GM12878 (cell line): Measurements from ENCODE around the gene OTUD6A. TPM values are rescaled to one million over a fixed set of nuclear protein-coding genes. Genes with fewer than 3 reads are reported as not detected.

Experiments
- ATAC-seq: fragments of 200-7000 bp; cut with Tn5 transposase; 3 replicates; pipeline ENCODE4 v1.9.1; 2020; ENCODE audit warnings: mild to moderate bottlenecking, moderate library complexity
- BruUV-seq: library from RNA; stranded (reverse); fragments of 400-500 nt; replicated peaks from 2 replicates; lab custom pipeline; 2021; lab: Mats Ljungman, UMichigan
- CTCF ChIA-PET: fragments of 300-600 bp; sonication (Branson Sonifier 250); formaldehyde crosslinking; extraction: SDS; loops from one replicate; lab custom pipeline; 2021; ENCODE audit warnings: inconsistent platforms; lab: Yijun Ruan, JAX
- POLR2A ChIA-PET: fragments of 350-600 bp; formaldehyde crosslinking; extraction: SDS; loops from one replicate; lab custom pipeline; 2021; ENCODE audit warnings: inconsistent platforms; lab: Charles Lee
- RAD21 ChIA-PET: fragments of 300-600 bp; sonication (Branson Sonifier 250); formaldehyde crosslinking; loops from one replicate; lab custom pipeline; 2023; ENCODE audit warnings: antibody characterized with exemption; ENCODE audit not compliant: unreplicated experiment; lab: Charles Lee
- SMC1A ChIA-PET: fragments of 300-600 bp; sonication (Branson Sonifier 250); formaldehyde crosslinking; loops from one replicate; lab custom pipeline; 2023; ENCODE audit not compliant: unreplicated experiment, uncharacterized antibody; lab: Charles Lee
- DNase-seq: peaks from one replicate; pipeline ENCODE4 v3.0.0-alpha.2; 2011; ENCODE audit warnings: low read depth, low spot score
- FAIRE-seq: peaks from 3 replicates; lab custom pipeline; 2011; peaks lifted over from hg19 to GRCh38; lab: Jason Lieb, UNC
- H2AFZ ChIP-seq: 2 replicates; pipeline ENCODE4 v1.6.0; 2011; ENCODE audit warnings: low read depth, low read length, control low read depth; ENCODE audit not compliant: control insufficient read depth
- H3K27ac ChIP-seq: 2 replicates; pipeline ENCODE4 v1.5.1; 2011; ENCODE audit warnings: control low read depth; ENCODE audit not compliant: control insufficient read depth, insufficient read depth
- H3K27me3 ChIP-seq, 2 experiments: replicated peaks in 1 of 2; 2 replicates each; pipeline versions ENCODE4 v1.6.0 to v1.6.1; 2011; ENCODE audit warnings: low read length in 1 of 2; ENCODE audit not compliant: control insufficient read depth in 2 of 2, insufficient read depth in 2 of 2
- H3K36me3 ChIP-seq, 2 experiments: 2 replicates each; pipeline ENCODE4 v1.5.1; 2011; ENCODE audit warnings: low read length in 1 of 2; ENCODE audit not compliant: control insufficient read depth in 2 of 2, insufficient read depth in 2 of 2
- H3K4me1 ChIP-seq: 2 replicates; pipeline ENCODE4 v1.6.1; 2011; ENCODE audit warnings: mild to moderate bottlenecking, low read length, moderate library complexity, mixed read lengths; ENCODE audit not compliant: control insufficient read depth, insufficient read depth
- H3K4me2 ChIP-seq: 2 replicates; pipeline ENCODE4 v1.6.0; 2011; ENCODE audit warnings: control low read depth; ENCODE audit not compliant: control insufficient read depth, insufficient read depth
- H3K4me3 ChIP-seq: fragments of 200-600 bp; sonication (generic); 2 replicates; pipeline ENCODE4 v1.5.1; 2016
- H3K79me2 ChIP-seq: 2 replicates; pipeline ENCODE4 v1.6.0; 2011; ENCODE audit warnings: low read length; ENCODE audit not compliant: control insufficient read depth, insufficient read depth
- H3K9ac ChIP-seq: 2 replicates; pipeline ENCODE4 v1.8.0; 2011; ENCODE audit warnings: low read length, control low read depth, mixed read lengths; ENCODE audit not compliant: control insufficient read depth, insufficient read depth
- H3K9me3 ChIP-seq: replicated peaks from 3 replicates; pipeline ENCODE4 v1.5.1; 2011; ENCODE audit warnings: mild to moderate bottlenecking, low read length; ENCODE audit not compliant: control insufficient read depth, insufficient read depth
- H4K20me1 ChIP-seq: 2 replicates; pipeline ENCODE4 v1.6.0; 2011; ENCODE audit not compliant: control insufficient read depth, insufficient read depth
- ATF3 ChIP-seq: IDR thresholded peaks from 2 replicates; pipeline ENCODE4 v1.6.1; 2011; ENCODE audit warnings: low read depth, mild to moderate bottlenecking, low read length, moderate library complexity, borderline replicate concordance; ENCODE audit errors: extremely low read depth
- CREM ChIP-seq: IDR thresholded peaks from 2 replicates; pipeline ENCODE4 v1.6.1; 2014; ENCODE audit warnings: antibody characterized with exemption, low read depth
- DPF2 ChIP-seq: fragments of 450-650 bp; IDR thresholded peaks from 2 replicates; pipeline ENCODE4 v1.6.1; 2017; ENCODE audit warnings: mild to moderate bottlenecking
- ESRRA ChIP-seq: IDR thresholded peaks from 2 replicates; pipeline ENCODE4 v1.6.1; 2012; ENCODE audit warnings: mild to moderate bottlenecking, low read length, improper control_type of control experiment
- FOS ChIP-seq: IDR thresholded peaks from 3 replicates; pipeline ENCODE4 v1.6.1; 2011; ENCODE audit warnings: borderline replicate concordance; ENCODE audit not compliant: insufficient read length; ENCODE audit errors: extremely low read depth
- GABPA ChIP-seq: IDR thresholded peaks from 2 replicates; pipeline ENCODE4 v1.6.1; 2014; ENCODE audit warnings: antibody characterized with exemption, low read depth, mild to moderate bottlenecking, inconsistent platforms
- HDGF ChIP-seq: fragments of 450-650 bp; IDR thresholded peaks from 2 replicates; pipeline ENCODE4 v1.6.1; 2016; ENCODE audit warnings: antibody characterized with exemption
- IKZF1 ChIP-seq: fragments of 450-650 bp; conservative IDR thresholded peaks from 2 replicates; pipeline ENCODE4 v1.6.1; 2017; ENCODE audit warnings: antibody characterized with exemption, mild to moderate bottlenecking
- MAX ChIP-seq: IDR thresholded peaks from 2 replicates; pipeline ENCODE4 v1.6.1; 2012; ENCODE audit warnings: low read depth, low read length, improper control_type of control experiment
- MTA2 ChIP-seq: fragments of 450-650 bp; IDR thresholded peaks from 2 replicates; pipeline ENCODE4 v1.6.1; 2016; ENCODE audit warnings: low read depth, mild to moderate bottlenecking, moderate library complexity
- NR2C2 ChIP-seq: IDR thresholded peaks from 2 replicates; pipeline ENCODE4 v1.6.1; 2011; ENCODE audit warnings: borderline replicate concordance, low read depth; ENCODE audit not compliant: control insufficient read depth, insufficient read length
- PAX8 ChIP-seq: fragments of 450-650 bp; IDR thresholded peaks from 2 replicates; pipeline ENCODE4 v1.6.1; 2017; ENCODE audit warnings: mild to moderate bottlenecking, moderate library complexity
- POLR2AphosphoS2 ChIP-seq: IDR thresholded peaks from 2 replicates; pipeline ENCODE4 v1.6.1; 2011; ENCODE audit warnings: low read depth, mild to moderate bottlenecking, low read length, improper control_type of control experiment, moderate library complexity
- RELB ChIP-seq: fragments of 450-650 bp; IDR thresholded peaks from 2 replicates; pipeline ENCODE4 v1.6.1; 2017; ENCODE audit warnings: low read depth, mild to moderate bottlenecking, moderate library complexity
- RFX5 ChIP-seq: IDR thresholded peaks from 2 replicates; pipeline ENCODE4 v1.6.1; 2011; ENCODE audit warnings: low read depth, low read length, improper control_type of control experiment
- SRF ChIP-seq, 2 experiments: IDR thresholded peaks; 2 replicates each; pipeline ENCODE4 v1.6.1; 2011; ENCODE audit warnings: low read depth in 2 of 2, low read length in 2 of 2, mild to moderate bottlenecking in 1 of 2, moderate library complexity in 1 of 2
- STAT1 ChIP-seq: fragments of 450-650 bp; conservative IDR thresholded peaks from 2 replicates; pipeline ENCODE4 v1.6.1; 2014; ENCODE audit warnings: antibody characterized with exemption, mild to moderate bottlenecking
- ZZZ3 ChIP-seq: IDR thresholded peaks from 2 replicates; pipeline ENCODE4 v1.6.1; 2011; ENCODE audit warnings: low read depth; ENCODE audit not compliant: control insufficient read depth, insufficient read length
- WGBS: methylation state at CpG from one replicate; pipeline ENCODE4 v1.1.6; 2016; ENCODE audit warnings: low lambda C conversion rate; ENCODE audit not compliant: insufficient replicate concordance, insufficient coverage; ENCODE audit errors: missing lambda C conversion rate; 5-methylcytosine and 5-hydroxymethylcytosine counted together
- in situ Hi-C: fragments of 300-500 bp; cut with MboI; formaldehyde crosslinking; loops from 9 replicates; pipeline ENCODE4 v1.14.3; 2018; ENCODE audit warnings: mixed read lengths
- intact Hi-C: fragments of 100-400 bp; cut with micrococcal nuclease; formaldehyde crosslinking; loops from one replicate; pipeline ENCODE4 v1.14.2; 2022; ENCODE audit not compliant: unreplicated experiment
- polyA plus RNA-seq, 11 experiments: library from polyadenylated mRNA; depleted of rRNA in 4 of 11; unstranded in 6 of 11; stranded (reverse) in 5 of 11; fragments of >200 nt; fragmentation: Nextera tagmentation in 4 of 11; fragmentation: Illumina TruSeq in 1 of 11; extraction: Ambion mirVana in 4 of 11; extraction: Trizol in 1 of 11; gene quantifications; 1 replicate in 1 of 11; 2 replicates in 10 of 11; pipeline versions ENCODE4 v1.2.1 to v1.2.3, GENCODE V29; 2011 to 2016; ENCODE audit warnings: inconsistent platforms in 2 of 11, missing spikeins in 2 of 11, low read depth in 1 of 11
- total RNA-seq, 4 experiments: library from RNA; depleted of rRNA in 3 of 4; stranded (reverse); fragments of >200 nt in 3 of 4; fragmentation: Illumina TruSeq in 1 of 4; extraction: Trizol in 1 of 4; gene quantifications; 2 replicates each; pipeline versions ENCODE4 v1.2.1 to v1.2.3, GENCODE V29; 2013 to 2021

OTUD6A gene
- total and polyA plus RNA-seq, 10 of the 15 experiments (the other 5 are each of a cell fraction or from before 2014, with no cell fraction given), result not detected

- no peak for ATAC-seq
- H3K9me3 ChIP-seq, result no peaks in the 10 kb centered on the region
- no peaks in the 10 kb centered on the region for H4K20me1 ChIP-seq
- RAD21 ChIA-PET, result no interaction called here
- TF ChIP-seq POLR2AphosphoS2 (no peak), GABPA (no peak), ESRRA (no peak), IKZF1 (no peak)
- TF ChIP-seq, all 136 proteins: peak for 0
- no peaks in the 10 kb centered on the region for H3K27me3 ChIP-seq
- no peak overlapping the region for H3K4me2 ChIP-seq
- no peak overlapping the region for H3K27ac ChIP-seq
- WGBS, result 69% methylated on average over 2 of the region's 2 CpGs
- no peak for FAIRE-seq
- H3K79me2 ChIP-seq, result no peaks in the 10 kb centered on the region
- no peak overlapping the region for H3K9ac ChIP-seq
- ChIA-PET SMC1A (interaction anchor here (0.6 kb wide), 3 partner anchors 10 to 731 kb away, joined by 3 read pairs; no protein-coding TSS in a partner anchor), POLR2A (no interaction called here), CTCF (interaction anchor here (0.7 kb wide), 1 partner anchor 12 kb away, joined by 3 read pairs; no protein-coding TSS in a partner anchor)
- DNase-seq, result no peak
- H3K36me3 ChIP-seq, result no peaks in the 10 kb centered on the region
- BruUV-seq, result no TSS peak
- no peak overlapping the region for H2AFZ ChIP-seq
- no peaks in the 10 kb centered on the region for H3K4me1 ChIP-seq
- intact Hi-C loops, result no loop called here
- in situ Hi-C loops, result no loop called here
- no peak overlapping the region for H3K4me3 ChIP-seq
Observed at GRCh38 chrX:70016513-70016912, 45.7 kb upstream of the OTUD6A start.

- Histone ChIP-seq H3K4me3 (no peak overlapping the region), H2AFZ (no peak overlapping the region), H3K79me2 (no peaks in the 10 kb centered on the region), H3K27me3 (no peaks in the 10 kb centered on the region), H3K4me2 (no peak overlapping the region), H3K27ac (no peak overlapping the region), H3K9ac (no peak overlapping the region), H3K4me1 (no peaks in the 10 kb centered on the region), H4K20me1 (no peaks in the 10 kb centered on the region), H3K36me3 (no peaks in the 10 kb centered on the region), H3K9me3 (no peaks in the 10 kb centered on the region)
- ChIA-PET POLR2A (no interaction called here), RAD21 (no interaction called here), CTCF (no interaction called here), SMC1A (no interaction called here)
- ATAC-seq (no peak), FAIRE-seq (no peak), DNase-seq (no peak)
- no TSS peak for BruUV-seq
- 21% methylated on average over 4 of the region's 4 CpGs for WGBS
- intact Hi-C loops, result no loop called here
- in situ Hi-C loops, result no loop called here
- TF ChIP-seq FOS, result no peak
- TF ChIP-seq MAX, result no peak
- TF ChIP-seq RELB, result no peak
- no peak for TF ChIP-seq NR2C2
- TF ChIP-seq CREM, result no peak
- TF ChIP-seq STAT1, result no peak
- no peak for TF ChIP-seq HDGF
- no peak for TF ChIP-seq ZZZ3
- TF ChIP-seq PAX8, result no peak
- no peak for TF ChIP-seq MTA2
- no peak for TF ChIP-seq SRF (IDR thresholded peaks at IDR 0.05; ENCODE audit: low read depth in 2 of 2, low read length in 2 of 2)
- TF ChIP-seq RFX5, result no peak
- no peak for TF ChIP-seq DPF2
- TF ChIP-seq ATF3, result no peak
Observed at GRCh38 chrX:70022616-70023015, 39.6 kb upstream of the OTUD6A start.
